Measurements from ENCODE around the gene VAV2. TPM values are rescaled to one million over a fixed set of nuclear protein-coding genes. Genes with fewer than 3 reads are reported as not detected.

Gene VAV2
- total and polyA plus RNA-seq, 9 of the 15 experiments (the other 6 are each of a cell fraction or from before 2014, with no cell fraction given): 0.01 to 2.7 (median 1.0) TPM; not detected in 1

- intact Hi-C loops (cut with micrococcal nuclease): no loop called here
- no TSS peak for BruUV-seq (replicated peaks)
- DNase-seq (ENCODE audit: extremely low read depth in 1 of 4, low spot score in 3 of 4): no peak
- Histone ChIP-seq H3K79me2 (ENCODE audit: control insufficient read depth, insufficient read depth, low read length) (no peaks in the 10 kb centered on the region), H2AFZ (ENCODE audit: low read depth, low read length) (no peak overlapping the region), H3K9ac (ENCODE audit: insufficient read depth in 1 of 2, low read depth in 2 of 2, low read length in 2 of 2) (no peak overlapping the region), H3K9me1 (ENCODE audit: control insufficient read depth, insufficient read depth, low read length) (no peaks in the 10 kb centered on the region), H3K27me3 (ENCODE audit: control insufficient read depth in 2 of 2, insufficient read depth in 2 of 2, low read length in 2 of 2) (peaks cover 2 to 4% of the 10 kb centered on the region in 2 experiments; a peak in 2 of 5 replicates), H3K27ac (ENCODE audit: extremely low read depth, low read depth, low read length) (no peak overlapping the region), H3K9me3 (replicated peaks; ENCODE audit: control insufficient read depth, insufficient read depth, low read depth, low read length) (no peaks in the 10 kb centered on the region), H4K20me1 (replicated peaks; ENCODE audit: control insufficient read depth, insufficient read depth, low read length) (no peaks in the 10 kb centered on the region), H3K4me1 (replicated peaks in 1 of 2; ENCODE audit: control insufficient read depth in 2 of 2, insufficient read depth in 2 of 2, low read length in 2 of 2) (no peaks in the 10 kb centered on the region), H3K4me3 (no peak overlapping the region), H3K36me3 (ENCODE audit: control insufficient read depth, insufficient read depth, low read length) (no peaks in the 10 kb centered on the region), H3K4me2 (ENCODE audit: insufficient read depth, low read length) (no peak overlapping the region)
- in situ Hi-C loops (cut with MboI): no loop called here
- ATAC-seq: no peak
- no peak for TF ChIP-seq PHF20 (IDR thresholded peaks at IDR 0.05; ENCODE audit: partially characterized antibody)
- TF ChIP-seq MBD1 (CRISPR knock-in tag; IDR thresholded peaks at IDR 0.05): no peak
- no peak for TF ChIP-seq CLOCK (CRISPR knock-in tag; IDR thresholded peaks at IDR 0.05; ENCODE audit: borderline replicate concordance)
- TF ChIP-seq ZBTB8A (IDR thresholded peaks at IDR 0.05; ENCODE audit: partially characterized antibody): no peak
- no peak for TF ChIP-seq MNT (conservative IDR thresholded peaks at IDR 0.05)
- TF ChIP-seq KLF10 (CRISPR knock-in tag; IDR thresholded peaks at IDR 0.05): no peak
- no peak for TF ChIP-seq HDAC6 (IDR thresholded peaks at IDR 0.05; ENCODE audit: low read depth, low read length)
- no peak for TF ChIP-seq DEAF1 (CRISPR knock-in tag; IDR thresholded peaks at IDR 0.05)
- no peak for FAIRE-seq
- ChIA-PET POLR2A (no interaction called here), CTCF (ENCODE audit: low intra/inter-chr PET ratio) (no interaction called here)
- WGBS (ENCODE audit: insufficient coverage, low coverage, missing lambda C conversion rate): 9% methylated on average over 9 of the region's 9 CpGs
Measured at GRCh38 chr9:133754688-133755227, 237.4 kb downstream of the VAV2 start.

Measured in K562 (cell line).